HG03520 (cell line): ENCODE data around the gene PRSS48.
"Not testable (repeated sequence)": the region's sequence is repeated elsewhere in the genome, so short reads cannot be mapped to it uniquely, and the experiment has no call there.

Experiments
- ATAC-seq: cut with Tn5 transposase; IDR thresholded peaks from one replicate; pipeline ENCODE4 v1.9.1; 2021; ENCODE audit warnings: mild to moderate bottlenecking, moderate library complexity; ENCODE audit not compliant: unreplicated experiment

The PRSS48 gene

DNA sequence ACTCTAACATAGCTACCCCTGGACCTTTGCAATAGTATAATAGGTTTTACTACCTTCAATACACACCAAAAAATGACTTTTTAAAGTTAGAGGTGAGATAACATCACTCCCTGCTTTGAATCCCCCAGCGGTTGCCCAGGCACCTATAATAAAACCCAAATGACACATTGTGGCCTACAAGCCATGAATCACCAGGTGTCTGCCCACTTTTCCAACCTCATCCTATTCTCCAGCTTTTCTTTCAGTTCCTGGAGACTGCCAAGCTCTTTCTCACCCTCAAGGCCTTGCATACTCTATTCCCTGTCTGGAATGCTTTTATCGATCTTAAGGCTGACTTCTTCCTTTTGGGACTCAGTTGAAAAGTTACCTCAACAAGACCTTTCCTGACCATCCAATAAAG lies 16.4 kb upstream of the PRSS48 start:
- no peak for ATAC-seq

DNA sequence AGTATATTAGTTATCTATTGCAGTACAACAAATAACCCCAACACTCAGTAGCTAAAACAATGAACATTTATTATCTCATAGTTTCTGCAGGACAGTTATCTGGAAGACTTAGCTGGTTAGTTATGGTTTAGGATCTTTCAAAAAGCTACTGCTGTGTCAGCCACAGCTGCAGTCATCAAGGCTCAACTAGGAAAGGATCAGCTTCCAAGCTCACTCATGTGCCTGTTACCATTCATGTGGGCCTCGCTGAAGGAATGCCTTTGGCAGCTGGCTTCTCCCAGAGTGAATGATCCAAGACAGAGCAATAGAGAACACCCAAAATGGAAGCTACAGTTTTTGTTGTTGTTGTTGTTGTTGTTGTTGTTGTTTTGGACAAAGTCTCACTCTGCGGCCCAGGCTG lies 13.5 kb upstream of the PRSS48 start:
- ATAC-seq: no peak

DNA sequence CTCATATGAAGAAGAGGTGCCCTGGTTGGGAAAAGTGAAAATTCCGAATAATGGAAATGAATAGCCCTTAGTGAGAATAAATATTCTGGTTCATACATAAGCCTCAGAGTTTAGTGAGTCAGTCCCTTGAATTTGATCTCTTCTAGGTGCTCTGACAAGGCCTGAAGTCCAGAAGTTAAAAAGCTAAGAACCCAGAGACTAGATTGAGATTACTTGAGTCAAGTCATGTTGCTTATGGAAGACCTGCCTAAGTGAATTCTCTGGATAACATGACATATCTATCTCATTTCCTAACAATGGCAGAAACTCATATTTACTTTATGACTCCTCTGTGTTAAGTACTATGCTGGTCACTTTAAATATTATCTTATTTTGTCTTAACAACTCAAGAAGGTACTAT lies 10.5 kb upstream of the PRSS48 start:
- ATAC-seq: no peak

DNA sequence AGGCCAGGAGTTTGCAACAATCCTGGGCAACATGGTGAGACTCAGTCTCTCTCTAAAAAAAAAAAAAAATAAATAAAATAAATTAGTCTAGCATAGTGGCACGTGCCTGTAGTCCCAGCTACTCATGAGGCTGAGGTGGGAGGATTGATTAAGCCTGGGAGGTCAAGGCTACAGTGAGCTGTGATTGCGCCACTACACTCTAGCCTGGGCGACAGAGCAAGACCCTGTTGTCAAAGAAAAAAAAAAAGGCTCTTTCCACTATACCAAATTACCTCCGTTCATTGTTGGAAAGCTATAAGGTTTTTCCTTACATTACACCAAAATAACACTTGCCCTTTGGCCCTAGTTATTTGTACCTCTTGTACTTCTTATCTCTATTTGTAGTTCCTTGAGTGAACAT lies 9.9 kb upstream of the PRSS48 start:
- no peak for ATAC-seq

DNA sequence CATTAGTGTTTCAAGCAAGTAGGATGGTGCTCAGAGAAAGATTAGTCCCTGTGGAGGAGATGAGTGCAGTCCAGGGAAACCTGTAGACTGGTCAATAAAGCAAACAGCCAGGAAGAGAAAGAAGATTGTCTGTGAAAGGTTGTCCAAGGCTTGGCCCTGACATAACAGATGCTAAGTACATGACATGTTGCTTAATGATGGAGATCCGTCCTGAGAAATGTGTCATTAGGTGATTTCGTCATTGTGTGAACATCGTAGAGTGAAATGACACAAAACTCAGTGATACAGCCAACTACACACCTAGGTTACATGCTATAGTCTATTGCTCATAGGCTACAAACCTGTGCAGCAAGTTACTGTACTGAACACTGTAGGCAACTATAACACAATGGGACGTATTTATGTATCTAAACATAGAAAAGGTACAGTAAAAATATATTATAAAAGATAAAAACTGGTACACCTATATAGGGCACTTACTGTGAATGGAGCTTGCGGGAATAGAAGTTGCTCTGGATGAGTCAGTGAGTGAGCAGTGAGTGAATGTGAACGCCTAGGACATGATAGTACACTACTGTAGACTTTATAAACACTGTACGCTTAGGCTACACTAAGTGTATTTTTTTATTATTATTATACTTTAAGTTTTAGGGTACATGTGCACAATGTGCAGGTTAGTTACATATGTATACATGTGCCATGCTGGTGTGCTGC lies 9.0 kb upstream of the PRSS48 start:
- no peak for ATAC-seq

DNA sequence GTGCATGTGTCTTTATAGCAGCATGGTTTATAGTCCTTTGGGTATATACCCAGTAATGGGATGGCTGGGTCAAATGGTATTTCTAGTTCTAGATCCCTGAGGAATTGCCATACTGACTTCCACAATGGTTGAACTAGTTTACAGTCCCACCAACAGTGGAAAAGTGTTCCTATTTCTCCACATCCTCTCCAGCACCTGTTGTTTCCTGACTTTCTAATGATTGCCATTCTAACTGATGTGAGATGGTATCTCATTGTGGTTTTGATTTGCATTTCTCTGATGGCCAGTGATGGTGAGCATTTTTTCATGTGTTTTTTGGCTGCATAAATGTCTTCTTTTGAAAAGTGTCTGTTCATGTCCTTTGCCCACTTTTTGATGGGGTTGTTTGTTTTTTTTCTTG lies 8.1 kb upstream of the PRSS48 start:
- ATAC-seq: not testable (repeated sequence)

DNA sequence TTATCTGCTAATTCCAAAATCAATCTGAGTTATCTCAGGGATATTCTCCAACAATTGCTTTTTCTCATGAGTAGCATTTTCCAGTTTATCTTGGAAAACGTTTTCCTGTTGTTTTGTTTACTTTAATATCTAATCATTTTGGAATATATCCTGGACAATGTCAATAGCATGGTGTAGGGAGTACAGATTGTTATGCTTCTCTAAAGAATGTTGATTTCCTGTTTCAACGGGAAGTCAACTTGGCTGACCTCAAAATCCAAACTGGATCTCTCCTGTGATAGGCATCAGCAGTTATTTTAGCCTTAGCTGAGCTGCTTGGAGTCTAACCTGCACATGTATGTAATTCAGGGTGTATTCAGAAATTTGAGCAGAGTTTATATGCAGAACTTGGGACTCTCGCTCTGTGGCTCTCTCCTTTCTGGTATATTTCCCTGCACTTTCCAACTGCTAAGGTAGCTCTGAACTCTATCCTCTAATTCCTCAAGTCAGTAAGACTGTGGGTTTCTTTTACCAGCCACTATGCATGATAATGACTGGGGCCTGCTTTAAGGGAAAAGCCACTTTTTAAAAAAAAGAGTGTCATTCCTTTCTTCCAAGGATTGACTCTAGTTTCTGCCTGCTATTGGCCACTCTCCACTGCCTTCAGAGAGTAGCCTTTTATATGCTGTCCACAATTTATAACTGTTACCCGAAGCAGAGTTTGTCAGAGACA lies 7.7 kb downstream of the PRSS48 start:
- no peak for ATAC-seq

DNA sequence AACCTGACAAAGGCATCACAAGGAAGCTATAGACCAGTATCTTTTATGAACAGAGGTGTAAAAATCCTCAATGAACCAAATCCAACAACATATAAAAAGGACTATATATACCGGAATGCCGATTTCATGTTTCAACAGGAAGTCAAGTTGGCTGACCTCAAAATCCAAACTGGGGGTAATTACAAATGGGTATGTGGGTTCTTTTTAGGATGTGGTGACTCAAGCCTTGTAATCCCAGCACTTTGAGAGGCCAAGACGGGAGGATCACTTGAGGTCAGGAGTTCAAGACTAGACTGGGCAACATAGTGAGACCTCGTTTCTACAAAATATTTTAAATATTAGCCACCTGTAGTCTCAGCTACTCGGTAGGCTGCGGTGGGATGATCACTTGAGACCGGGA lies 10.4 kb downstream of the PRSS48 start:
- ATAC-seq: no peak

DNA sequence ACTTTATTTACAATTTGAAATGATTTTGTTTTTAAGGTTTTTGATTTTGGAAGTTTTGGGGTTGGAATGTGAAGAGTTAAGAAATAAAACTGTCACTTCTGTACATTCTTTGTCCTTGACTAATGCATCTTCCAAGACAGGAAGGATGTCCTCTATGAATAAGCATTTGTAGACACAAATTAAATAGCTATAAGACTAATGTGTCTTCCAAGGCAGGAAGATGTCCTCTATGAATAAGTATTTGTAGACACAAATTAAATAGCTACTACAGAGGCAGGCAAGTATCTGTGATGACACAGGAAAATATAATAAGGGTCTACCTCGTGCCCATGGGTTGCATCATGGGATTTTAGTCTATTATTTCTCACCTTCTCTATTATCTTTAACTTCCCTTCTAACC lies 14.5 kb downstream of the PRSS48 start:
- ATAC-seq: no peak

DNA sequence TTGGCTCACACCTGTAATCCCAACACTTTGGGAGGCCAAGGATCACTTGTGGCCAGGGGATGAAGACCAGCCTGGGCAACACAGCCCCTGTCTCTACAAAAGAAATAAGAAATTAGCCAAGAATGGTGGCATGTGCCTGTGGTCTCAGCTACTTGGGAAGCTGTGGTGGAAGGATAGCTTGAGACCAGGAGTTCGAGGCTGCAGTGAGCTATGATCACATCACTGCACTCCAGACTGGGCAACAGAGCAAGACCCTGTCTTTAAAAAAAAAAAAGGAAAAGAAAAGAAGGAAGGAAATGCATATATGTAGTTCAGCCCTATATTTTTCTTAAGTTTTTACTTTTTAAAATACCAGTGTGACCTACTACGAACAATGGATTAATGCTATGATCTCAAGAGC lies 15.1 kb downstream of the PRSS48 start:
- ATAC-seq: no peak

DNA sequence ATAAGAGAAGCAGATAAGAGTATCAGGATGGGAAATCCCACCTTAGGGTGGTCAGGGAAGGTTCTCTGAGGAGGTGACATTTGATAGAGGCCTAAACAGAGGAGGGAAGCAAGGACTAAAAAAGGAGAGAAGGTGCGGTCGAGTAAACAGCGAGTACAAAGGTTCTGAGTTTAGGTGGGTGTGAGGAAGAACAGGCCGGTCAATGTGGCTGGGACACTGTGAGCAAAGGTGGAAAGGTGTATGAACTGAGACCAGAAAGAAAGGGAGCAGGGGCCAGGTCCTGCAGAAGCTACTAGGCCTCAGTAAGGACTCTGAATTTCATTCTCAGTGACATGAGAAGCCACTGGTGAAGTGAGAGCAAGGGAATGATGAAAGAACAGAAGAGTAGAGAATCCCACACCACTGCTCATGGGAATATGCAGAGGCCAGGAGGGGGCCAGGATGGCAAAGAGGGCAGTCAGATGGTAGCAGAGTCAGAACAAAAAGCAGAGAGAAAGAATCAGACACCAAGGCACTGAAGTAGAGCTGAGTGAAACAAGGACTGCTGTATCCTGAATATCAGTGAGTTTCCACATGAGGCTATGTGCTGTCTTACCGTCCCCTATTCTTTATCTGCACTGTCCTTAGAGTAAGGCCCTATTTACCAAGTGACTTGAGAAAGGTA lies 18.0 kb downstream of the PRSS48 start:
- no peak for ATAC-seq

DNA sequence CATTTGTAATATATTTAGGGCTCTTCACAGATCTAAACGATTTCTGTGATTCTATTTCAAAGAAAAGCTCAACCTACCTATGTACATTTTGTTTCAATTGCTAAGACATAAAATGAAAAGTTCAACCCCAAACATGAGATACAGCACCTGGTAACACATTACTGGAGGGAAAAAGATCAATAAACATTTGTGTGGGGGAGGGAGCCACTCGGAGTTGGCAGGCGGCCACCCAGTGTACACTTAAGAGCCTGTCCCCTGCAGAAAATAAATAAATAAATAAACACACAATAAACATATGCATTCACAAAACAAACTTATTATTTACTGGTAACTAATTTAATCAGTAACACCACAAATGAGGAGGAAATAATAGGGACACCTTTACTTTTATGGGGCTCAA lies 19.3 kb downstream of the PRSS48 start:
- no peak for ATAC-seq

DNA sequence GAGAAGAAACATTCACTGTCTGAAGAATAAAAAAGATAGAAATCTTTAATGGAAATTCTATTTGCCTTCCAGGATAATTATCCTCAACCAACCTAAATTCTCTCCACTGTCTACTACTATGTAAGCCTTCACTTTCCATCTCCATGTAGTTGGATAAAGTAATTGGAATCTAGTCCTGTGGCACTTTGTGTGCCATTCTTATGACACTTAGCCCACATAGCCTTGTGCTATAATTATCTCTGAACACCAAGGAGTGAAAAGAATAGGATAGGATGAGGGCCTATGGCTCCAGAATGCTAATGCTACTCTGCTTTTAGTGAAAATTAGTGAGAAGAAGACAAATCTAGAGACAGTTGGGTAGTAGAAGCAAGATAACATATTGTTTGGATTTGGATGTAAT lies 20.2 kb downstream of the PRSS48 start:
- ATAC-seq: no peak

DNA sequence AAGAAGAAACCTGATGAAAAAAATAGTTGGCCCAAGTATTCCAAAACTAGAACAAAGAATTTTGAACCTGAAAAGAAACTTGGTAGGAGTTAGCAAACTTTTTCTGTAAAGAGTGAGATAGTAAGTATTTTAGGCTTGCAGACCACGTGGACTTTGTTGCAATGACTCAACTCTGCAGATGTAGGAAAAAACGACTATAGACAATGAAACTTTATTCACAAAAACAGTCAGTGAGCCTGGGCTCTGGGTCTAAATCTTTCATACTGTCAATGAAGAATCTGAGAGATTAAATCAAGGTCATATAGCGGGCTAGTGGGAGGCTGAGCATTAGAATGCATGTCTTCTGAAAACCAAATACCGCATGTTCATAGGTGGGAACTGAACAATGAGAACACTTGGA lies 25.5 kb downstream of the PRSS48 start:
- no peak for ATAC-seq

DNA sequence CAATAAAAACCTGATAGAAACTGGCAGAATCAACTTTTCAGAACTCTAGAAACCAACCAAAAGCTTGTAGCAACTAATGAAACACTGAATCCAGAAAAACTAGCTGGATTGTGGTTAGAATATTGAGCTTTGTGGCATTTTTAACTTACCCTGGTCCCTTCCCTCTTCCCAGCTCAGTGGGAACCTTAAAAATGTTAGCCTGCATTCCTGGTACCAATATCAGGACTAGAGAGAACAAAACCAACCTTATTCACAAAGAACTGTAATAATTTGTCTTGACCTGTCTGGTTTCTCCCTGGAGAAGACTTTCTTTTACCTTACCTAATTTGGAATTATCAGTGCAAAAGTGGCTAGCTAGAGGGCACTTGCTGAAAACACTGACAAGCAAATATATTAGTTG lies 27.3 kb downstream of the PRSS48 start:
- no peak for ATAC-seq

DNA sequence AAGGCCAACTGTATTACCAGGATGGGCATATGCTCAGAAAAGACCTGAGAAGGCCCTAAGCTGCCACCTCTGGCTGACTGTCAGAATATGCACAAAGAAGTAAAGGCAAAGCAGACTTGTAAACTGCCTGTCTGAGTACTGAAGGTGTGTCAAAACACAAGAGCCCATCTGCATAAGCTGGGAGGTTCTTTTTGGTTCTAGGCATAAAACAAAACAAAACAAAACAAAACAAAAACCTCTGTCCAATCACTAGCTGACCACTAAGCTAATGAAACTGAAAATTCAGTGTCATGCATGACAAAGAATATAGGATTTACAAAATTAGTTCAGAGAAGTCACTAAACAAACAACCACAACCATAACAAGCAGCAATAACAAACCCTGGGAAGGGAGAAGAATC lies 27.8 kb downstream of the PRSS48 start:
- peak; percentile 91 for ATAC-seq

DNA sequence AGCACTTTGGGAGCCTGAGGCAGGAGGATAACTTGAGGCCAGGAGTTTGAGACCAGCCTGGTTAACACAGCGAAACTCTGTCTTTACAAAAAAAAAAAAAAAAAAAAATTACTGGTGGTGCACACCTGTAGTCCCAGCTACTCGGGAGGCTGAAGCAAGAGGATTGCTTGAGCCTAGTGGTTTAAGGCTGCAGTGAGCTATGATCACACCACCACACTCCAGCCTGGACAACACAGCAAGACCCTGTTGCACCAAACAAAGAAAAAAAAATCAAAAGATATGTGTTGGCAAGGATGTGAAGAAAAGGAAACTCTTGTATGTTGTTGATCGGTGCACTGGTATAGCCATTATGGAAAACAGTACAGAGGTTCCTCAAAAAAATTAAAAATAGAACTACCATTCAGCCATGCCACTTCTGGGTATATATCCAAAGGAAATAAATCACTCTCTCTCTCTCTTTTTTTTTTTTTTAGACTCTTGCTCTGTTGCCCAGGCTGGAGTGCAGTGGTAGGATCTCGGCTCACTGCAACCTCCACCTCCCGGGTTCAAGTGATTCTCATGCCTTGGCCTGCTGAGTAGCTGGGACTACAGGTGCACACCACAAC lies 33.3 kb downstream of the PRSS48 start:
- ATAC-seq: no peak

DNA sequence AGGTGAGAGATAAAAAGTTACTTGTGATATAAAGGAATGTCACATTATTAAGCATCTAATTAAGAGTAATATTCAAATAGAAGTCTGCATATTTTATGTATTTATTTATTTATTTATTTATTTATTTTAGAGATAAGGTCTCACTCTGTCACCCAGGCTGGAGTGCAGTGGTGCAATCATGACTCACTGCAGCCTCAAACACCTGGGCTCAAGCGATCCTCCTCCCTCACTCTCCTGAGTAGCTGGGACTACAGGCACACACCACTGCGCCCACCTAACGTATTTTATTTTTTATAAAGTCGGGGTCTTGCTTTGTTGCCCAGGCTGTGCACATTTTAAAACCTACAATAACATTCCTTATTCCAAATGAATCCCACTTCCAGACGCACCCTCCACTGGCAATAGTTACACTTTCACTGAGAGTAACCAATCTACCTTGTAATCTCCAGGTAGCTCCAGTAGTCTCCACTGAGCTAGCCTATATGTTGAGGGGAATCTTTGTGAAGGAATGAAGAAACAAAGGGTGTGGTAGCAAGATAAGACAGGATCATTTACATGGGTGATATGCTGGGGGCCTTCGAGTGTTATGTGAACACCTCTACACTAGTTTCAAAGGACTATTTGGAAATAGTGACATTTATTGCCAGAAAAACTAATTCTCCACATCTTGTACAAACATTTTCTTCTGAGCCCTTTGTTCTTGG lies 36.5 kb downstream of the PRSS48 start:
- ATAC-seq: no peak

DNA sequence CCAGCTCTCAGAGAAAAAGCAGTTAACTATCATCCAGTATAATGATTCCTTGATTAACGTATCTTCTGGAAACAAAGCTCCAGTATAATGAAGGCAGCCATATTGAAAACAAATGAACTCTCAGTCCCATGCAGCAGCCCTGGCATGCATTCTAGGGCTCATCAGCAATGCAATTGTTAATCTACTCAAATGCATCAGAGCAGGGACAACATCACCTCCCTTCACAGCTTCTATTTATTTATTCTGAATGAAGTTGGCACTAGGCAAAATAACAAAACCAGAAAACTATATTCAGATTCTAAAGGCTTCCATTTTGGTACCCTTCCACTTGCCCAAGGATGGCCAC lies 37.0 kb downstream of the PRSS48 start:
- ATAC-seq: no peak

DNA sequence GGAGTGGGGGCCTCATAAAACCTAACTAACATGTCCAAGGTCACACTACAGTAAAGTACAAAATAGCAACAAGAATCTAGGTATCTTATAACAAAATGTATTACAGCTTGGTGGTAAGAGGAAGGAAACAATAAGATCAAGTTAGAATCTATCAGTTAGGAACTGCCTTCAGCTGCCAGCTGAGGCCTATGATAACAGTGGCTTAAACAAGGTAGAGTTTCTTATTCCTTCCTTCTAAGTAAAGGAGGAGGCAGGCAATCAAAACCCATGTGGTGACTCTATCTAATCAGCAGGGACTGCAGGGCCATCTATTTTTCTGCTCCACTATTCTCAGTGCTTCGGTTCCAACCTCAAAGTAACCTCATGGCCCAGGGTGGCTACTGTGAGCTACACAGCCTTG lies 37.5 kb downstream of the PRSS48 start:
- no peak for ATAC-seq

DNA sequence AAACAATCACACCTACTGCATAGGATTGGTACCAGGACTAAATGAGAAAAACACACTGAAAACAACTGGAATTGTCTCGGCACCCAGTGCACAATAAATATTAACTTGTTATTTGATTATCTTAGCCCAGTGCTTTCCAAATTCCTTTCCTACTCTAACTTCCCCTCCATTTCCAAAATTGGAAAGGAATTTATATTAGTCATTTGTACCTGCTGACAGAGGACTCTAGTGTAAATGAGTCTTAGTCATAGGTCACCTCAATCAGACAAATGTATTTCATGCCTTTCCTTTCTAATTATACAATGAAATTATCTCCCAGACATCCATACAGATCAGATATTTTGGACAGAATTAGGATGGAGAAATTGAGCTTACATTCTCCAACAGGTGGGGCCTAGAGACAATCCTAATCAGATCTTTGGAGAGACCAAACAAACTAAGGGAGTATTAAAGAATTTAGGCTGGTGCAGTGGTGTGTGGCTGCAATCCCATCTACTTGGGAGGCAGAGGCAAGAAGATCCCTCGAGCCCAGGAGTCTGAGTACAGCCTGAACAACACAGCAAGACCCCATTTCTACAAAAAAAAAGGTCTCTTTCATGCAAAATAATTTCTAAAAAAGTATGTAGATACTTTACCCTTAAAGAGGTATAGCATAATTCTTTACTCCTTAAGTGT lies 38.4 kb downstream of the PRSS48 start:
- ATAC-seq: no peak
